K562 (cell line): ENCODE results near the gene NACA2. TPM values are rescaled to one million over a fixed set of nuclear protein-coding genes. Genes with fewer than 3 reads are reported as not detected.

ENCODE experiments used
- ATAC-seq: fragments of 200-7000 bp; cut with Tn5 transposase; 3 replicates; pipeline ENCODE4 v1.9.1; 2020; ENCODE audit warnings: moderate library complexity
- BruUV-seq: library from RNA; stranded (reverse); fragments of 400-500 nt; replicated peaks from 2 replicates; lab custom pipeline; 2021; lab: Mats Ljungman, UMichigan
- CTCF ChIA-PET: fragments of 300-600 bp; formaldehyde crosslinking; extraction: SDS; loops from one replicate; lab custom pipeline; 2021; ENCODE audit warnings: low intra/inter-chr PET ratio; lab: Yijun Ruan, JAX
- POLR2A ChIA-PET: fragments of 300-600, 350-650 bp; sonication (Branson Sonifier 250); formaldehyde crosslinking; extraction: SDS; loops from one replicate; lab custom pipeline; 2021; ENCODE audit warnings: antibody characterized with exemption, inconsistent platforms; lab: Yijun Ruan, JAX
- DNase-seq, 4 experiments: peaks; one replicate each; pipeline versions ENCODE4 v3.0.0 to v3.0.0-alpha.2; 2011 to 2018; ENCODE audit warnings: low spot score in 3 of 4, mixed read lengths in 3 of 4; ENCODE audit errors: extremely low read depth in 1 of 4
- FAIRE-seq: peaks from 2 replicates; lab custom pipeline; 2011; peaks lifted over from hg19 to GRCh38; lab: Jason Lieb, UNC
- H2AFZ ChIP-seq: 2 replicates; pipeline ENCODE4 v1.6.0; 2011; ENCODE audit warnings: low read depth, low read length, control low read depth, inconsistent platforms
- H3K27ac ChIP-seq: fragments of 200-600 bp; 3 replicates; pipeline ENCODE4 v1.8.0; 2011; ENCODE audit warnings: low read depth, mild to moderate bottlenecking, control low read depth, inconsistent platforms, low read length, moderate library complexity, mixed read lengths; ENCODE audit errors: extremely low read depth
- H3K27me3 ChIP-seq, 2 experiments: fragments of 300-600 bp in 1 of 2; 2 replicates in 1 of 2; 3 replicates in 1 of 2; pipeline versions ENCODE4 v1.6.0 to v1.8.0; 2011; ENCODE audit warnings: inconsistent platforms in 2 of 2, low read length in 2 of 2, mild to moderate bottlenecking in 1 of 2, mixed read lengths in 1 of 2, moderate library complexity in 1 of 2; ENCODE audit not compliant: control insufficient read depth in 2 of 2, insufficient read depth in 2 of 2
- H3K36me3 ChIP-seq: fragments of 300-600 bp; 3 replicates; pipeline ENCODE4 v1.8.0; 2011; ENCODE audit warnings: mild to moderate bottlenecking, low read length, inconsistent platforms; ENCODE audit not compliant: control insufficient read depth, insufficient read depth
- H3K4me1 ChIP-seq, 2 experiments: fragments of 200-600 bp in 1 of 2; replicated peaks in 1 of 2; 2 replicates in 1 of 2; 3 replicates in 1 of 2; pipeline versions ENCODE4 v1.5.1 to v1.8.0; 2011; ENCODE audit warnings: inconsistent platforms in 2 of 2, low read length in 2 of 2, mild to moderate bottlenecking in 1 of 2, mixed read lengths in 1 of 2, moderate library complexity in 1 of 2; ENCODE audit not compliant: control insufficient read depth in 2 of 2, insufficient read depth in 2 of 2
- H3K4me2 ChIP-seq: 2 replicates; pipeline ENCODE4 v1.6.1; 2011; ENCODE audit warnings: low read length, control low read depth, inconsistent platforms, mixed read lengths; ENCODE audit not compliant: insufficient read depth
- H3K4me3 ChIP-seq: fragments of 200-600 bp; sonication (generic), shearing (Covaris generic); 2 replicates; pipeline ENCODE4 v1.5.1; 2016; ENCODE audit warnings: control low read depth, inconsistent platforms
- H3K79me2 ChIP-seq: fragments of 200-600 bp; 3 replicates; pipeline ENCODE4 v1.8.0; 2011; ENCODE audit warnings: low read length, inconsistent platforms; ENCODE audit not compliant: control insufficient read depth, insufficient read depth
- H3K9ac ChIP-seq, 2 experiments: 2 replicates each; pipeline versions ENCODE4 v1.6.0 to v1.6.1; 2011; ENCODE audit warnings: low read depth in 2 of 2, low read length in 2 of 2, control low read depth in 1 of 2, inconsistent platforms in 1 of 2, mild to moderate bottlenecking in 1 of 2, mixed read lengths in 1 of 2; ENCODE audit not compliant: insufficient read depth in 1 of 2
- H3K9me1 ChIP-seq: one replicate; pipeline ENCODE4 v1.6.0; 2011; ENCODE audit warnings: inconsistent platforms, mild to moderate bottlenecking, low read length, moderate library complexity; ENCODE audit not compliant: control insufficient read depth, insufficient read depth
- H3K9me3 ChIP-seq: replicated peaks from 2 replicates; pipeline ENCODE4 v1.5.1; 2011; ENCODE audit warnings: low read depth, low read length, inconsistent platforms; ENCODE audit not compliant: control insufficient read depth, insufficient read depth
- H4K20me1 ChIP-seq: replicated peaks from 2 replicates; pipeline ENCODE4 v1.6.1; 2011; ENCODE audit warnings: low read length, inconsistent platforms, mixed read lengths; ENCODE audit not compliant: control insufficient read depth, insufficient read depth
- EWSR1 ChIP-seq: fragments of 450-650 bp; IDR thresholded peaks from 2 replicates; pipeline ENCODE4 v1.6.1; 2018; ENCODE audit warnings: borderline replicate concordance, mild to moderate bottlenecking, low read depth, moderate library complexity; ENCODE audit not compliant: partially characterized antibody
- PTTG1 ChIP-seq: fragments of 450-650 bp; IDR thresholded peaks from 2 replicates; pipeline ENCODE4 v1.6.1; 2016; ENCODE audit warnings: low read depth, mild to moderate bottlenecking, missing genetic modification characterization, missing compliant biosample characterization
- WGBS: fragments of 100-300 bp; shearing (Covaris generic); methylation state at CpG from one replicate; pipeline ENCODE4 v1.1.6; 2016; ENCODE audit warnings: low coverage, mixed read lengths; ENCODE audit not compliant: insufficient coverage; ENCODE audit errors: missing lambda C conversion rate; 5-methylcytosine and 5-hydroxymethylcytosine counted together
- in situ Hi-C: fragments of 300-500 bp; cut with MboI; formaldehyde crosslinking; loops from 4 replicates; pipeline ENCODE4 v1.15.0; 2018; ENCODE audit warnings: inconsistent platforms, mixed read lengths
- intact Hi-C: fragments of 100-400 bp; cut with micrococcal nuclease; formaldehyde crosslinking; loops from 2 replicates; pipeline ENCODE4 v1.14.2; 2022
- polyA plus RNA-seq, 8 experiments: library from polyadenylated mRNA; depleted of rRNA in 4 of 8; stranded (reverse) in 5 of 8; unstranded in 3 of 8; fragments of >200 nt; fragmentation: Nextera tagmentation in 2 of 8; fragmentation: Illumina TruSeq in 1 of 8; extraction: Ambion mirVana in 2 of 8; extraction: Trizol in 1 of 8; gene quantifications; 2 replicates each; pipeline versions ENCODE4 v1.2.1 to v1.2.3, GENCODE V29; 2011 to 2014; ENCODE audit warnings: inconsistent platforms in 1 of 8, missing spikeins in 1 of 8
- total RNA-seq, 7 experiments: library from RNA; depleted of rRNA in 6 of 7; stranded (reverse); fragments of >200 nt in 6 of 7; fragmentation: Illumina TruSeq in 2 of 7; extraction: Trizol in 2 of 7; gene quantifications; 2 replicates each; pipeline versions ENCODE4 v1.2.1 to v1.2.3, GENCODE V29; 2011 to 2021; ENCODE audit warnings: low replicate concordance in 1 of 7
- TF ChIP-seq, protein P1 (sequence below), 3 experiments: fragments of 200-800 bp in 1 of 3; fragments of 250-450 bp in 1 of 3; fragments of 450-650 bp in 1 of 3; sonication (Bioruptor Pico) in 1 of 3; sonication (Bioruptor generic) in 1 of 3; formaldehyde crosslinking in 1 of 3; IDR thresholded peaks; 2 replicates each; pipeline versions ENCODE4 v1.6.1 to v1.8.0; 2016 to 2022; ENCODE audit warnings: mild to moderate bottlenecking in 2 of 3, missing genetic modification characterization in 2 of 3, missing compliant biosample characterization in 1 of 3, moderate library complexity in 1 of 3

NACA2 gene
- total and polyA plus RNA-seq, 9 of the 15 experiments (the other 6 are each of a cell fraction or from before 2014, with no cell fraction given) = 0.13 to 0.29 (median 0.23) TPM; not detected in 4

DNA sequence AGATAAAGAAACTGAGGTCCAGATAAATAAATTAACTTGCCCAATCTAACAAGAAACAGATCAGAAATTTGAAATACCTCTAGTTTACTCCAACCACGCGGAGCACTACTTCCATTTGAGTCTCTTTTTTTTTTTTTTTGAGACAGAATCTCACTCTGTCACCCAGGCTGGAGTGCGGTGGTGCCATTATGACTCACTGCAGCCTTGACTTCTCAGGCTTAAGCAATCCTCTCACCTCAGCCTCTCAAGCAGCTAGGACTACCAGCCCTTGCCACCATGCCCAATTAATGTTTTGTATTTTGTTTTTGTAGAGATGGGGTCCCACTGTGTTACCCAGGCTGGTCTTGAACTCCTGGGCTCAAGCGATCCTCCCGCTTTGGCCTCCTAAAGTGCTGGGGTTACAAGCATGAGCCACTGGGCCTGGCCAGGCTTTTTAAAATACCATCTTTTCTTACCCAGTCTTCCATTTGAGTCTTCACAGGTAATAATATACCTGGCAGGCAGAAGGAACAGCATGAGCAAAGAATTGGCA, 3.3 kb upstream of the NACA2 start:
- DNase-seq = no peak
- no peak overlapping the region for H3K27ac ChIP-seq
- WGBS = 3% methylated on average over 5 of the region's 5 CpGs
- no peak for ATAC-seq
- H3K9me3 ChIP-seq = no peaks in the 10 kb centered on the region
- intact Hi-C loops = no loop called here
- in situ Hi-C loops = no loop called here
- BruUV-seq = no TSS peak
- ChIA-PET CTCF (no interaction called here), POLR2A (interaction anchor here (1.4 kb wide), 1 partner anchor 80 kb away, joined by 4 read pairs; no protein-coding TSS in a partner anchor)
- H2AFZ ChIP-seq = no peak overlapping the region
- TF ChIP-seq EWSR1 (peak; percentile 27), PTTG1 (no peak)
- TF ChIP-seq, protein P1, sequence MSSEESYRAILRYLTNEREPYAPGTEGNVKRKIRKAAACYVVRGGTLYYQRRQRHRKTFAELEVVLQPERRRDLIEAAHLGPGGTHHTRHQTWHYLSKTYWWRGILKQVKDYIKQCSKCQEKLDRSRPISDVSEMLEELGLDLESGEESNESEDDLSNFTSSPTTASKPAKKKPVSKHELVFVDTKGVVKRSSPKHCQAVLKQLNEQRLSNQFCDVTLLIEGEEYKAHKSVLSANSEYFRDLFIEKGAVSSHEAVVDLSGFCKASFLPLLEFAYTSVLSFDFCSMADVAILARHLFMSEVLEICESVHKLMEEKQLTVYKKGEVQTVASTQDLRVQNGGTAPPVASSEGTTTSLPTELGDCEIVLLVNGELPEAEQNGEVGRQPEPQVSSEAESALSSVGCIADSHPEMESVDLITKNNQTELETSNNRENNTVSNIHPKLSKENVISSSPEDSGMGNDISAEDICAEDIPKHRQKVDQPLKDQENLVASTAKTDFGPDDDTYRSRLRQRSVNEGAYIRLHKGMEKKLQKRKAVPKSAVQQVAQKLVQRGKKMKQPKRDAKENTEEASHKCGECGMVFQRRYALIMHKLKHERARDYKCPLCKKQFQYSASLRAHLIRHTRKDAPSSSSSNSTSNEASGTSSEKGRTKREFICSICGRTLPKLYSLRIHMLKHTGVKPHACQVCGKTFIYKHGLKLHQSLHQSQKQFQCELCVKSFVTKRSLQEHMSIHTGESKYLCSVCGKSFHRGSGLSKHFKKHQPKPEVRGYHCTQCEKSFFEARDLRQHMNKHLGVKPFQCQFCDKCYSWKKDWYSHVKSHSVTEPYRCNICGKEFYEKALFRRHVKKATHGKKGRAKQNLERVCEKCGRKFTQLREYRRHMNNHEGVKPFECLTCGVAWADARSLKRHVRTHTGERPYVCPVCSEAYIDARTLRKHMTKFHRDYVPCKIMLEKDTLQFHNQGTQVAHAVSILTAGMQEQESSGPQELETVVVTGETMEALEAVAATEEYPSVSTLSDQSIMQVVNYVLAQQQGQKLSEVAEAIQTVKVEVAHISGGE (CRISPR knock-in tag; IDR thresholded peaks at IDR 0.05) = peak in 1 of 3 experiments; percentile 93; a peak in 2 of 6 replicates
- no peaks in the 10 kb centered on the region for H3K36me3 ChIP-seq
- H3K4me1 ChIP-seq = no peaks in the 10 kb centered on the region; a peak in 1 of 5 replicates
- no peaks in the 10 kb centered on the region for H4K20me1 ChIP-seq
- FAIRE-seq = no peak
- H3K9me1 ChIP-seq = no peaks in the 10 kb centered on the region
- no peak overlapping the region for H3K4me3 ChIP-seq
- no peak overlapping the region for H3K9ac ChIP-seq
- no peak overlapping the region for H3K4me2 ChIP-seq
- no peaks in the 10 kb centered on the region for H3K79me2 ChIP-seq
- peaks cover 19 to 24% of the 10 kb centered on the region in 2 experiments for H3K27me3 ChIP-seq
